ENCODE results near the gene KCTD16.

- TF ChIP-seq POLR2A (IDR thresholded peaks at IDR 0.05; ENCODE audit: borderline replicate concordance, extremely low read depth, insufficient read depth, insufficient read length) (no peak), SP1 (IDR thresholded peaks at IDR 0.05; ENCODE audit: low read depth) (no peak)
These were observed 251.5 kb downstream of the KCTD16 start for GRCh38 chr5:144422018-144422727.

Data from HCT116 (cell line).